ENCODE data around the gene KIAA0586.

- TF ChIP-seq CTCF (IDR thresholded peaks at IDR 0.05), result no peak
- no peak for TF ChIP-seq POLR2A (IDR thresholded peaks at IDR 0.05)
Observed at GRCh38 chr14:58397156-58397555, 30.4 kb upstream of the KIAA0586 start.

Measured in esophagus squamous epithelium (tissue), 4 donors.